GM18907 (cell line): ENCODE measurements around the gene WDR5B.
A peak's percentile ranks its signal among the peaks of the same experiment; 100 is the strongest.
"Not testable (repeated sequence)": the region's sequence is repeated elsewhere in the genome, so short reads cannot be mapped to it uniquely, and the experiment has no call there.

Experiments used
- ATAC-seq: cut with Tn5 transposase; IDR thresholded peaks from one replicate; pipeline ENCODE4 v1.9.1; 2021; ENCODE audit warnings: mild to moderate bottlenecking, moderate library complexity; ENCODE audit not compliant: unreplicated experiment

The WDR5B gene

GRCh38 chr3:122415762-122416654, at the start of gene WDR5B:
Gene WDR5B, minus strand, starts transcription at chr3:122416062. Its CDS starts 534 bp downstream, at chr3:122415528.
- peak; percentile 85 for ATAC-seq

DNA sequence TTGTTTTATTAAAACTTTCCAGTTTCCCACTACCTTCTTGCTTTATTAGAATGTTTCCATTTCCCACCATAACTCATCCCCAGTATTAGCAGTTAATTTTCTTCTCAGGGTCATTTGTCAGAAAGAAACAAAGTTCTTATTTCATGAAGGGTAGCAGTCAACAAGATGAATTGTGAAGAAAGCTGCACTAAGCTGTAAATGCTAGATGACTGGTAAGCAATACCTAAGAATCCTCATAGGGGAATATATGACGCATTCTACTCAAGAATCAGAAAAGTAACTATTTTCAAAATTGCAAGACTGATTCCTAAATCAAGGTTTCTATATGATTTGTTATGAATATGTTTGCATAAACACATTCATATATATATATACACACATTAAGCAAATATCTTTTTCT, 48.8 kb upstream of the WDR5B start:
- no peak for ATAC-seq

GRCh38 chr3:122462406-122462805, 46.5 kb upstream of the WDR5B start:
- no peak for ATAC-seq

GRCh38 chr3:122461806-122462205, 45.9 kb upstream of the WDR5B start:
- ATAC-seq = no peak

DNA sequence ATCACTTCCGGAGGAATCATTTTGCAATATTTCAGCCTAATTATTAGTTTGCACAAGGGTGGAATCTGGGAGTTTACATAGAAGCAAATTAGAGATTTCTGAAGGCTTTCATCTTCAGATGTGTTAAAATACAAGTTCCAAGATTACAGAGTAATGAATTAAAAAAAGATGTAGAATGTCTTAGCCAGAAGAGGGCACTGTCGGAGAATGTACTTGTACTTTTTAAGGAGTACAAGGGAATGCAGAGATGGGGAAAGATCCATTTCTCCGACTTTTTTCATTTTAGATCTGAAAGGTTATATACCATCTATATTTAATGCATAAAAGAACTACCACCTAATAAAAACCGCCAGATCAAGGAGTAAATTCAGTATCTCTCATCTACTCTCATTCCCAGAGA, 43.1 kb upstream of the WDR5B start:
- no peak for ATAC-seq

DNA sequence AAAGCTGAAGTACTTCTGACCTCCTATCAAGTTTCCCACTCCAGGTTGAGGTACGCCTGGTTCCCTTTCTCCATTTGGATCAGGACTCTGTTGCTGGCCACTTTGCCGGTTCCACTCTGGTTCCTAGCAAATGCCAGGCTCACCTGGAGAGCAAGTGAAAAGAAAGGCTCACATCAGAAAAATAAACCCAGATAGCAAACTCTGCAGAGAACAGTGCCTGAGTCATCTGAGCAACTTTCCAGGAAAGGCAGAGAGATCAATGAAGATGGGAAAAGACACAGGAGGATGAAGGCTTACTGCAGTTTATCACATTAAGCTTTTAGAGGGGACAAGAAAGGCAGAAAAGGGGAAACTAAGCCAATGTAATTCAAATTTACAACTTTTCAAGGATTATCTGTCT, 41.8 kb upstream of the WDR5B start:
- ATAC-seq = no peak

- ATAC-seq = no peak
These were observed 40.2 kb upstream of the WDR5B start for GRCh38 chr3:122456074-122456473.

GRCh38 chr3:122451371-122451770, 35.5 kb upstream of the WDR5B start:
- no peak for ATAC-seq

- ATAC-seq = not testable (repeated sequence)
These were observed 32.4 kb upstream of the WDR5B start for GRCh38 chr3:122448218-122448617.

DNA sequence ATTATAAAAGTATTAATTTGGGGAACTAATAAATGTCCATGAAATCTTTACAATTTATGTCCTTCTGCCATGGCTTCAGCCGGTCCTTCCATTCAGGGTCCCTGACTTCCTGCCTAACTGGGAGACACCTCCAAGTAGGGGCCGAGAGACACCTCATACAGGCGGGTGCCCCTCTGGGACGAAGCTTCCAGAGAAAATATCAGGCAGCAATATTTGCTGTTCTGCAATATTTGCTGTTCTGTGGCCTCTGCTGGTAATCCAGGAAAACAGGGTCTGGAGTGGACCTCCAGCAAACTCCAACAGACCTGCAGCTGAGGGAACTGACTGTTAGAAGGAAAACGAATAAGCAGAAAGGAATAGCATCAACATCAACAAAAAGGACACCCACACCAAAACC, 28.6 kb upstream of the WDR5B start:
- not testable (repeated sequence) for ATAC-seq

GRCh38 chr3:122443762-122444490, 28.1 kb upstream of the WDR5B start:
- not testable (repeated sequence) for ATAC-seq

GRCh38 chr3:122443090-122443489, 27.2 kb upstream of the WDR5B start:
- ATAC-seq = no peak

GRCh38 chr3:122435950-122436349, 20.1 kb upstream of the WDR5B start:
- ATAC-seq = no peak

DNA sequence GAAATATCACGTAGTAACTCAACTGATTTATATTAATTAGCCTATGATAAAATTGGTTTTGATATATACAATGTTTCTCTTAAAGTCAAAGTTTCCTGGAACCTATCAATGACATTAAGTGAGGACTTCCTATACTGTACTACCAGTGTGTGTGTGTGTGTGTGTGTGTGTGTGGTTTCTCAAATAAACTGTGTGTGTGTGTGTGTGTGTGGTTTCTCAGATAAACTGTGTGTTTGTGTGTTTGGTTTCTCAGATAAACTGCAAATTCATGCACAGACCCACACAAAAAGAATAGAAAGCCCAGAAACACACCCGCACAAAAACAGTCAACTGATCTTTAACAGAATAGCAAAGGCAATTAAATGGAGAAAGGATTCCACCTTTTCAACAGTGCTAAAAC, 14.5 kb upstream of the WDR5B start:
- no peak for ATAC-seq

DNA sequence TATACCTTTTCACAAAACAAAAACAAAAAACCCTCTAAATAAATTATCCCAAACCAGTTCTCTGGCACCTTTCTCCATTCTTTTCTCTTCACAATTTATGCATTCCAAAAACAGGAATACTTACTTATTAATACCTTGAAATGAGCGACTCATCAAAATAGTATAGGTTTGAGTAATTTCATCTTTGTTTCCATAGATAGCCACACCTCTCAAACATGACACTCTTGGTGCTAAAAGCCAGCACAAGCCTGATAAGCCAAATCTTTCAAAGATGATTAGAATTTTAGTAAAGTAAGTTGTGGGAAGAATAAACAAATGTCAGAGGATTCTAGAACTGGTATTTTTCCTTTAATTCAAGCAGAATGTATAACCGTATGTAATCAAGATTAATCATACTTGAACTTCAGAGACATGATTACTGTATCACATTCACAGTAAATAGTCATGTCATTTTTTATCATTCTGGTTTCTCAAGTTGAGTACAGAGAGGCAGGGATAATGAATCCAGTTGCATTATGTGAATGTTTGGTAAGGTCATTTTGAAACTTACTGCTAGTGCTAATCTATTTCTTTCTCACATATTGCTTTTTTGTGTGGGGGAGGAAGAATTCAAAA, 12.1 kb upstream of the WDR5B start:
- ATAC-seq = no peak

DNA sequence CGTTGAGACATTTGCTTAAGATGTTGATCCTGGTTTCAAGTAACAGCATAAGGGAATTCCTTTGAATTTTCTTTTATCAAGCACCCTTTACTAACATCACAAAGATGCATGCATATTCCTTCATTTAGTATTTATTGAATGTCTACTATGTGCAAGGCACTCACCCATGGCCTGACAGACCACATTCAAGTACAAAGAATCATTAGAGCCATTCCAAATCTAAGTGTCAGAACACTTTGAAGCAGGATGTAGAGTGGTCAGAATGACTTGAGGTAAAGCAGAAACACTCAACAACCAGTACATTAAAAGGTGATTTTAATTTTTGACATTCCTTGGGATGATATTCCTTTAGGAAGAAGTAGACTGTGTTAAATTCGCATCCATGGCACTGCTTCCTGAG, 6.0 kb upstream of the WDR5B start:
- ATAC-seq = no peak

DNA sequence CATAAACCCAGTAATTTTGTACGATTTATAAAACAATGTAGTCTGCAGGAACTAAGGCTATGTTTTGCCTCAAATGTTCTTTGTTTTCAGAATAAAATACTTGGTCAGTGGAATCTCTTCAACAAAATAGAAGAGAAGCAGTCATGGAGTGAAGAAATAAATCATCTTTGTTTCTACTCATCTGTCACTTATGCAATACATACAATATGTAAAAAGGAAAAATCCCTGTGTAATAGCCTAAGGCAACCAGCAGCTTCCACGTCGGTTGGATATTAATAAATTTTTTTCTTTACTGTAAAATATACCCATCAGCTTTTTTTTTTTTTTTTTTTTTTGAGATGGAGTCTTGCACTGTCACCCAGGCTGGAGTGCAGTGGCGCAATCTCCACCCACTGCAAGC, 5.2 kb upstream of the WDR5B start:
- no peak for ATAC-seq

DNA sequence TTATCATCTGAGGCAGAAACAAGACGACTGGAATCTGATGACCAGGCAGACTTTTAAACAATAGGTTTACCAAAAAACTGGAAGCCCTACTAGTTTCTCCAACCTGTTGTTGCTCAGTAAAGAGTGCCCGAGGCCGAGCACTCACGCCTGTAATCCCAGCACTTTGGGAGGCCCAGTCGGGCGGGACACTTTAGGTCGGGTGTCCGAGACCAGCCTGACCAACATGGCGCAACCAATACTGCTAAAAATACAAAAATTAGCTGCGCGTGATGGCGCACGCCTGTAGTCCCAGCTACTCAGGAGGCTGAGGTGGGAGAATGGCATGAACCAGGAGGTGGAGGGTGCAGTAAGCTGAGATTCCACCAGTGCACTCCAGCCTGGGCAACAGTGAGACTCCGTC, 1.1 kb upstream of the WDR5B start:
- ATAC-seq = no peak

DNA sequence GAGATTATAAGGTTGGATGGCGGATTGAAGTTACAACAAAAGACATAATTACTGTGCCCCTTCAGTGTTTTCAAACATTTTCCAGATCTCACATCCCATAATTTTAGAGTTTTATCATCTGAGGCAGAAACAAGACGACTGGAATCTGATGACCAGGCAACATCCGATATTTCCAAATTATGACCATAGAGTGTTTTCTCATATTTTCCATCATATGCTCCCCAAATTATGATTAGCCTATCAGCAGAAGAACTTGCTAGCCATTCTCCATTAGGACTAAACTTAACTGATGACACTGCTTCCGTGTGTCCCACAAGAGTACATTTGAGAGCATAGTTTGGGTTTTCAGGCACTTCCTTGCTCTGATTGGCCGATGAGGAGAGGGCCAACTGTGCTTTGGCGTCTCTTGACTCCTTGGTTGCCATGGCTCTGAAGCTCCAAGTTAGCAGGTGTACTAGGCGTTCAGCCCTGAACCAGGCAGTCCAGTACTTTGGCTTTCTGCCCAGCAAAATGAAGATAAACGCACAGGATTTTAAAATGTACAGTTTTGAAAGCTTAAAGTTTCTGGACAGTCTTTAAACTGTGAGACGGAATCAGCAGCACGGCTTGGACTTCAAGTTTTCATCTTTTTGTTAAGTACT, 638 bp downstream of the WDR5B start:
- ATAC-seq = peak; percentile 58

GRCh38 chr3:122414391-122414790, 1.5 kb downstream of the WDR5B start:
- ATAC-seq = no peak

DNA sequence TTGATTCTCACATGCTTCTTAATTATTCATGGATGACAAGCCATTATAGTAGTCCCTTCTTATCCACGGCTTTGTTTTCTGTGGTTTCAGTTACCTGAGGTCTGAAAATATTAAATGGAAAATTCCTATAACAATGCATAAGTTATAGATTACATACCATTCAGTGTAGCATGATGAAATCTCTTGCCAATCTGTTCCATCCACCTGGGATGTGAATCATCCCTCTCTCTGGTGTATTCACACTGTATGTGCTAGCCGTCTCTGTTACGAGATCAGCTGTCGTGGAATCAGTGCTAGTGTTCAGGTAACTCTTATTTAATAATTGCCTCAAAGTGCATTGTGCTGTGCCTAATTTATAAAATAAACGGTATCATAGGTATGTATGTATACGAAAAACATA, 5.2 kb downstream of the WDR5B start:
- ATAC-seq = no peak
